Esophagus muscularis mucosa (tissue), 4 donors: Measurements from ENCODE around the gene ITGA2B.

Experiments used
- CTCF ChIP-seq, 3 experiments: fragments of 200-600 bp in 2 of 3; fragments of 450-650 bp in 1 of 3; sonication (generic) in 2 of 3; IDR thresholded peaks; one replicate each; pipeline ENCODE4 v1.5.1; 2017 to 2019; ENCODE audit warnings: antibody characterized with exemption in 3 of 3, mild to moderate bottlenecking in 2 of 3, moderate library complexity in 1 of 3
- EP300 ChIP-seq: sonication (generic); formaldehyde crosslinking; IDR thresholded peaks from one replicate; pipeline ENCODE4 v1.6.1; 2017; ENCODE audit warnings: antibody characterized with exemption
- POLR2A ChIP-seq: fragments of 450-650 bp; IDR thresholded peaks from one replicate; pipeline ENCODE4 v1.6.1; 2017; ENCODE audit warnings: antibody characterized with exemption, moderate library complexity, mild to moderate bottlenecking, low read depth
- POLR2AphosphoS5 ChIP-seq, 2 donors: sonication (generic); formaldehyde crosslinking; IDR thresholded peaks; one replicate each; pipeline ENCODE4 v1.6.1; 2017; ENCODE audit warnings: antibody characterized with exemption in 2 of 2

DNA sequence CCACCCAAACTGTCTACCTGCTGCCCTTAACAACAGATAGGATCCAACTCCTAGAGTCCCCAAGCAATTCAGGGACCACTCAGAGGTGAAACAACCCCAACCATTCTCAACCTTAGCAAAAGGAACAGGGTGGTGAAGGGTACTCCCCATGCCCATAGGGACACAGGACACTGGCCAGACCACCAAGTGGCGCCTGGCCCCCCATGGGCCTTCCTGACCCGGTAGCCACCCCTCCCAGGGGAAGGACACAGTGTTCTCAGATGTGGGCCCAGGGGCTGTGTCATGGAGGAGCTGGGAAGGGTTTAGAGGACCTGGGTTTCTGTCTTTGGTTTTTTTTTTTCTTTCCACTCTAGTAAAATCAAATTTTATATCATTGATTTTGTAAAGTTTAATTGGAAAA, 55.1 kb downstream of the ITGA2B start:
- TF ChIP-seq CTCF (IDR thresholded peaks at IDR 0.05) = no peak
- no peak for TF ChIP-seq POLR2AphosphoS5 (IDR thresholded peaks at IDR 0.05)
- TF ChIP-seq EP300 = no peak
- no peak for TF ChIP-seq POLR2A
